GM20000 (cell line): ENCODE measurements around the gene ALX4.

Experiments
- DNase-seq: peaks from one replicate; pipeline ENCODE4 v3.0.0; 2012; ENCODE audit warnings: low spot score
- CTCF ChIP-seq: IDR thresholded peaks from 2 replicates; pipeline ENCODE4 v1.5.1; 2012; ENCODE audit warnings: mild to moderate bottlenecking, control low read depth; ENCODE audit errors: extremely low read depth, missing control alignments

The ALX4 gene

GRCh38 chr11:44328138-44328660 is 18.3 kb upstream of the ALX4 start:
- TF ChIP-seq CTCF = no peak
- DNase-seq = no peak

- TF ChIP-seq CTCF = no peak
- no peak for DNase-seq
Measured at GRCh38 chr11:44327730-44328129, 17.8 kb upstream of the ALX4 start.

GRCh38 chr11:44326615-44327475 is 16.9 kb upstream of the ALX4 start:
- DNase-seq = no peak
- TF ChIP-seq CTCF = no peak

- no peak for DNase-seq
Measured at GRCh38 chr11:44325698-44326097, 15.8 kb upstream of the ALX4 start.

GRCh38 chr11:44324749-44325525 is 15.0 kb upstream of the ALX4 start:
- no peak for TF ChIP-seq CTCF
- DNase-seq = no peak

More at GRCh38 chr11:44325698-44326097, 15.8 kb upstream of the ALX4 start:
- no peak for TF ChIP-seq CTCF

- TF ChIP-seq CTCF = no peak
- no peak for DNase-seq
Measured at GRCh38 chr11:44324222-44324621, 14.3 kb upstream of the ALX4 start.

GRCh38 chr11:44322243-44322642 is 12.3 kb upstream of the ALX4 start:
- TF ChIP-seq CTCF = no peak
- DNase-seq = no peak
